Measurements from ENCODE around the gene PARD3B. TPM values are rescaled to one million over a fixed set of nuclear protein-coding genes. Genes with fewer than 3 reads are reported as not detected.
A peak's percentile ranks its signal among the peaks of the same experiment; 100 is the strongest.

PARD3B gene
- total and polyA plus RNA-seq, 4 donors: 6.8 to 50.9 (median 22.5) TPM

GRCh38 chr2:205139822-205140463, 594.7 kb downstream of the PARD3B start:
- WGBS, 2 donors: 93 to 94% methylated on average over 8 of the region's 8 CpGs
- DNase-seq: peak in 1 of 2 donors; percentile 52
- no peaks in the 10 kb centered on the region for H3K4me1 ChIP-seq (ENCODE audit: control insufficient read depth in 1 of 2, insufficient read depth in 2 of 2, low read length in 2 of 2)
- intact Hi-C loops (cut with DNase I): no loop called here
- no peaks in the 10 kb centered on the region for H3K27me3 ChIP-seq (ENCODE audit: control insufficient read depth in 1 of 2, insufficient read depth in 2 of 2, low read length in 1 of 2)
- H3K27ac ChIP-seq (ENCODE audit: low read depth in 1 of 2, low read length in 2 of 2): no peak overlapping the region
- H3K4me3 ChIP-seq (ENCODE audit: low read length in 2 of 2): no peak overlapping the region
- H3K9me3 ChIP-seq (ENCODE audit: control insufficient read depth, low read length): no peaks in the 10 kb centered on the region
- peak; percentile 79 for ATAC-seq (ENCODE audit: low FRiP score)
- H3K36me3 ChIP-seq (ENCODE audit: control insufficient read depth in 1 of 2, insufficient read depth in 2 of 2, low read length in 1 of 2): peaks cover 0 to 2% of the 10 kb centered on the region in 2 donors

- ATAC-seq (ENCODE audit: low FRiP score): no peak
These were observed 596.1 kb downstream of the PARD3B start for GRCh38 chr2:205141381-205141780.

GRCh38 chr2:205145888-205146287, 600.6 kb downstream of the PARD3B start:
- DNase-seq (peak in 1 of 2 donors; percentile 56), ATAC-seq (ENCODE audit: low FRiP score) (no peak)
- H3K27me3 ChIP-seq (ENCODE audit: control insufficient read depth in 1 of 2, insufficient read depth in 2 of 2, low read length in 1 of 2): no peaks in the 10 kb centered on the region
- no peaks in the 10 kb centered on the region for H3K36me3 ChIP-seq (ENCODE audit: control insufficient read depth in 1 of 2, insufficient read depth in 2 of 2, low read length in 1 of 2)
- 98% methylated on average over 6 of the region's 6 CpGs for WGBS, 2 donors
- no peak overlapping the region for H3K4me3 ChIP-seq (ENCODE audit: low read length in 2 of 2)
- H3K4me1 ChIP-seq (ENCODE audit: control insufficient read depth in 1 of 2, insufficient read depth in 2 of 2, low read length in 2 of 2): no peaks in the 10 kb centered on the region
- H3K9me3 ChIP-seq (ENCODE audit: control insufficient read depth, low read length): no peaks in the 10 kb centered on the region
- H3K27ac ChIP-seq (ENCODE audit: low read depth in 1 of 2, low read length in 2 of 2): no peak overlapping the region
- intact Hi-C loops (cut with DNase I): no loop called here

More at GRCh38 chr2:205141381-205141780, 596.1 kb downstream of the PARD3B start:
- Histone ChIP-seq H3K36me3 (ENCODE audit: control insufficient read depth in 1 of 2, insufficient read depth in 2 of 2, low read length in 1 of 2) (peaks cover 0 to 2% of the 10 kb centered on the region in 2 donors), H3K4me1 (ENCODE audit: control insufficient read depth in 1 of 2, insufficient read depth in 2 of 2, low read length in 2 of 2) (no peaks in the 10 kb centered on the region), H3K4me3 (ENCODE audit: low read length in 2 of 2) (no peak overlapping the region), H3K9me3 (ENCODE audit: control insufficient read depth, low read length) (no peaks in the 10 kb centered on the region), H3K27me3 (ENCODE audit: control insufficient read depth in 1 of 2, insufficient read depth in 2 of 2, low read length in 1 of 2) (no peaks in the 10 kb centered on the region), H3K27ac (ENCODE audit: low read depth in 1 of 2, low read length in 2 of 2) (no peak overlapping the region)
- no peak for DNase-seq
- 3 to 7% methylated on average over 1 of the region's 1 CpG for WGBS, 2 donors
- intact Hi-C loops (cut with DNase I): no loop called here

DNA sequence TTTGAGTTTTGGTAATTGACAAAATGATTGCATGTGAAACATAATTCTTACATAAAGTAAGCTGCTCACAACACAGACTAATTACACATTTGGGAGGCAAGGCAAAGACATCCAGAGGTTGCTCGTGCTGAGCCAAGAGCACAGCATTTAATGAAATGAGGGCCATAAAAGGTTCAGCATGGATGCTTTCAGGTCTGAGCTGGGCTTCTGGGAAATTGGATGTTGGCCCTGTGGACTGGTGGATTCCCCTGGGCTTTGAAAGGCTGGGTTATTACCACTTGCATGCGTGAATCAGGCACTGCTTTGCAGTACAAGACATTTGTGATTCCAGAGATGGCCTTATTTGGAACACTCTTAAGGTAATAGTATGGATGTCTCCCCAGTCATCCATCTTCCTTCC, 603.5 kb downstream of the PARD3B start:
- Histone ChIP-seq H3K4me1 (ENCODE audit: control insufficient read depth in 1 of 2, insufficient read depth in 2 of 2, low read length in 2 of 2) (no peaks in the 10 kb centered on the region), H3K4me3 (ENCODE audit: low read length in 2 of 2) (no peak overlapping the region), H3K36me3 (ENCODE audit: control insufficient read depth in 1 of 2, insufficient read depth in 2 of 2, low read length in 1 of 2) (no peaks in the 10 kb centered on the region), H3K9me3 (ENCODE audit: control insufficient read depth, low read length) (no peaks in the 10 kb centered on the region), H3K27ac (ENCODE audit: low read depth in 1 of 2, low read length in 2 of 2) (no peak overlapping the region), H3K27me3 (ENCODE audit: control insufficient read depth in 1 of 2, insufficient read depth in 2 of 2, low read length in 1 of 2) (no peaks in the 10 kb centered on the region)
- intact Hi-C loops (cut with DNase I): no loop called here
- 34 to 47% methylated on average over 2 of the region's 2 CpGs for WGBS, 2 donors
- DNase-seq (no peak), ATAC-seq (ENCODE audit: low FRiP score) (no peak)

DNA sequence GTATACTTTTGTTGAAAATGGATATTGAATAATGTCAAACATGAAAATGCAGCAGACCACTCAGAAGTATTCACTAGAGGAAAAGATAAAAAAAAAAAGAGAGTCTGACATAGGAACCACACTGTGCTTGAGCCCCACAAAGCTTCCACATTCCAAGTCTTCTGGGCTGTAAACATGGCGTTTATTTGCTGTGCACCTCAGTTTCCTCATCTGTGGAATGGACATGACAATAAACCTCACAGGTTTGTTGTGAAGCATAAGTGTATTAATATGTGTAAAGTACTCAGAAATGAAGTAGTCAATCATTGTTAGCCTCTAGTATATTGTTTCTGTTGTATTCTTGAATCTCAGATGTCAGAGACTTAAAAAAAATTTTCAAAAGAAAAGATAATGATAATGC, 611.2 kb downstream of the PARD3B start:
- WGBS, 2 donors: 92 to 94% methylated on average over 1 of the region's 1 CpG
- DNase-seq (no peak), ATAC-seq (ENCODE audit: low FRiP score) (no peak)
- intact Hi-C loops (cut with DNase I): no loop called here
- Histone ChIP-seq H3K27me3 (ENCODE audit: control insufficient read depth in 1 of 2, insufficient read depth in 2 of 2, low read length in 1 of 2) (no peaks in the 10 kb centered on the region), H3K4me3 (ENCODE audit: low read length in 2 of 2) (no peak overlapping the region), H3K4me1 (ENCODE audit: control insufficient read depth in 1 of 2, insufficient read depth in 2 of 2, low read length in 2 of 2) (no peaks in the 10 kb centered on the region), H3K9me3 (ENCODE audit: control insufficient read depth, low read length) (no peaks in the 10 kb centered on the region), H3K27ac (ENCODE audit: low read depth in 1 of 2, low read length in 2 of 2) (no peak overlapping the region), H3K36me3 (ENCODE audit: control insufficient read depth in 1 of 2, insufficient read depth in 2 of 2, low read length in 1 of 2) (peaks cover 0 to 5% of the 10 kb centered on the region in 2 donors)

- WGBS, 2 donors: 90 to 94% methylated on average over 6 of the region's 6 CpGs
- ATAC-seq (ENCODE audit: low FRiP score) (no peak), DNase-seq (no peak)
- Histone ChIP-seq H3K4me3 (ENCODE audit: low read length in 2 of 2) (no peak overlapping the region), H3K27me3 (ENCODE audit: control insufficient read depth in 1 of 2, insufficient read depth in 2 of 2, low read length in 1 of 2) (no peaks in the 10 kb centered on the region), H3K36me3 (ENCODE audit: control insufficient read depth in 1 of 2, insufficient read depth in 2 of 2, low read length in 1 of 2) (peaks cover 0 to 5% of the 10 kb centered on the region in 2 donors), H3K4me1 (ENCODE audit: control insufficient read depth in 1 of 2, insufficient read depth in 2 of 2, low read length in 2 of 2) (no peaks in the 10 kb centered on the region), H3K9me3 (ENCODE audit: control insufficient read depth, low read length) (no peaks in the 10 kb centered on the region), H3K27ac (ENCODE audit: low read depth in 1 of 2, low read length in 2 of 2) (no peak overlapping the region)
- intact Hi-C loops (cut with DNase I): no loop called here
These were observed 613.1 kb downstream of the PARD3B start for GRCh38 chr2:205158404-205158803.

GRCh38 chr2:205161156-205161839, 616.0 kb downstream of the PARD3B start:
- no peak for ATAC-seq (ENCODE audit: low FRiP score)
- H3K27ac ChIP-seq (ENCODE audit: low read depth in 1 of 2, low read length in 2 of 2): no peak overlapping the region
- H3K36me3 ChIP-seq (ENCODE audit: control insufficient read depth in 1 of 2, insufficient read depth in 2 of 2, low read length in 1 of 2): peaks cover 0 to 5% of the 10 kb centered on the region in 2 donors
- DNase-seq: no peak
- H3K27me3 ChIP-seq (ENCODE audit: control insufficient read depth in 1 of 2, insufficient read depth in 2 of 2, low read length in 1 of 2): no peaks in the 10 kb centered on the region
- intact Hi-C loops (cut with DNase I): no loop called here
- no peak overlapping the region for H3K4me3 ChIP-seq (ENCODE audit: low read length in 2 of 2)
- WGBS, 2 donors: 78 to 87% methylated on average over 5 of the region's 5 CpGs
- H3K9me3 ChIP-seq (ENCODE audit: control insufficient read depth, low read length): no peaks in the 10 kb centered on the region
- H3K4me1 ChIP-seq (ENCODE audit: control insufficient read depth in 1 of 2, insufficient read depth in 2 of 2, low read length in 2 of 2): no peaks in the 10 kb centered on the region

DNA sequence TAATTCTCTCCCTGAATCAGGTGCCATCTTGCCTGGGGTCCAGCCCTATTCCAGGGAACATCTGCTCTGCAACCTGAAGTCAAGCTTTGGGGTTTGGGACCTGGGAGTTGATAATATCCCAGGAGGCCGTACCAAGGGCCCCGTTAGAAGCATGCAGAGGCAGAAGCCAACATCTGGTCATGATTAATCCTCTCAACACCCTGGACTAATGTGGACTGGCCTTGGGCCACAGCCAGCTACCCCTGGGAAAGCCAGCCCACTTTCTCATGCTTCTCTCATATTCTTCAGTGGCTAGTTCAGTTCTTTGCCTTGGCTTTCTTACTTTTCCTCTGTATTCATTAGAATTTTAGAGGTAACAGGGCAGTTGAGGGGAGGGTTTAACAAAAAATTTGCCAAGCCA, 621.5 kb downstream of the PARD3B start:
- DNase-seq: no peak
- Histone ChIP-seq H3K27ac (ENCODE audit: low read depth in 1 of 2, low read length in 2 of 2) (no peak overlapping the region), H3K36me3 (ENCODE audit: control insufficient read depth in 1 of 2, insufficient read depth in 2 of 2, low read length in 1 of 2) (no peaks in the 10 kb centered on the region), H3K27me3 (ENCODE audit: control insufficient read depth in 1 of 2, insufficient read depth in 2 of 2, low read length in 1 of 2) (no peaks in the 10 kb centered on the region), H3K4me3 (ENCODE audit: low read length in 2 of 2) (no peak overlapping the region), H3K9me3 (ENCODE audit: control insufficient read depth, low read length) (no peaks in the 10 kb centered on the region), H3K4me1 (ENCODE audit: control insufficient read depth in 1 of 2, insufficient read depth in 2 of 2, low read length in 2 of 2) (no peaks in the 10 kb centered on the region)
- no peak for ATAC-seq (ENCODE audit: low FRiP score)
- WGBS, 2 donors: 50 to 52% methylated on average over 2 of the region's 2 CpGs
- intact Hi-C loops (cut with DNase I): no loop called here

DNA sequence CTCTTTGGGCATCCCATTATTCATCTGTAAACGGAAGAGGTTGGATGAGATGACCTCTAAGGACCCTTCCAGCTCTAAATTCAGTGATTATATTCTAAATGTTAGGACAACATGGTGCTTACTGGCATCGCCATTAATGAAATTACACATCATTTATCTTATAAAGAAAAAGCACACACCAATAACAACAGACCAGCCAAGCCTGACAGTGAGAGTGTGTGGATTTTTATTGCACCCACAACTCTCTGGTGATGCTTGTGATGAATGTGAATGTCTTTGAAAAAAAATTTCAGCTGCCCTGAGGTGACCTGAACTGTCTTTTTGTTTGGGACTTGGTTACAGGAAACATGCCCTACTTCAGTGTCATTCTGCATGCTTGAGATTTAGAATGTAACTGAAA, 623.7 kb downstream of the PARD3B start:
- DNase-seq (no peak), ATAC-seq (ENCODE audit: low FRiP score) (no peak)
- intact Hi-C loops (cut with DNase I): no loop called here
- no peak overlapping the region for H3K27ac ChIP-seq (ENCODE audit: low read depth in 1 of 2, low read length in 2 of 2)
- no peaks in the 10 kb centered on the region for H3K27me3 ChIP-seq (ENCODE audit: control insufficient read depth in 1 of 2, insufficient read depth in 2 of 2, low read length in 1 of 2)
- no peaks in the 10 kb centered on the region for H3K9me3 ChIP-seq (ENCODE audit: control insufficient read depth, low read length)
- H3K36me3 ChIP-seq (ENCODE audit: control insufficient read depth in 1 of 2, insufficient read depth in 2 of 2, low read length in 1 of 2): no peaks in the 10 kb centered on the region
- no peaks in the 10 kb centered on the region for H3K4me1 ChIP-seq (ENCODE audit: control insufficient read depth in 1 of 2, insufficient read depth in 2 of 2, low read length in 2 of 2)
- no peak overlapping the region for H3K4me3 ChIP-seq (ENCODE audit: low read length in 2 of 2)
- WGBS, 2 donors: 97 to 99% methylated on average over 2 of the region's 2 CpGs

Measured in aorta (tissue), 5 donors.